Trophoblast cell (in vitro differentiated cells and primary cell): ENCODE measurements around the gene NUP43.

Experiments
- DNase-seq, 2 donors: peaks; one replicate each; pipeline ENCODE4 v3.0.0-alpha.2; 2016
- H2AFZ ChIP-seq: 2 replicates; pipeline ENCODE4 v1.6.1; 2013; ENCODE audit warnings: low read length, moderate library complexity, mild to moderate bottlenecking; ENCODE audit not compliant: insufficient read depth, poor library complexity
- H2AK5ac ChIP-seq: 2 replicates; pipeline ENCODE4 v1.6.1; 2013; ENCODE audit warnings: mild to moderate bottlenecking, low read length
- H2BK120ac ChIP-seq: 2 replicates; pipeline ENCODE4 v1.6.1; 2013; ENCODE audit warnings: low read length, mild to moderate bottlenecking, moderate library complexity; ENCODE audit not compliant: insufficient read depth, poor library complexity
- H2BK12ac ChIP-seq: 2 replicates; pipeline ENCODE4 v1.6.1; 2013; ENCODE audit warnings: mild to moderate bottlenecking, low read length, moderate library complexity
- H2BK5ac ChIP-seq: 2 replicates; pipeline ENCODE4 v1.6.1; 2013; ENCODE audit warnings: low read length, low read depth, moderate library complexity, mild to moderate bottlenecking; ENCODE audit not compliant: poor library complexity
- H3K14ac ChIP-seq: 2 replicates; pipeline ENCODE4 v1.6.1; 2013; ENCODE audit warnings: mild to moderate bottlenecking, low read length
- H3K18ac ChIP-seq: 2 replicates; pipeline ENCODE4 v1.6.1; 2013; ENCODE audit warnings: mild to moderate bottlenecking, low read length
- H3K23ac ChIP-seq: 2 replicates; pipeline ENCODE4 v1.6.1; 2013; ENCODE audit warnings: low read length
- H3K27ac ChIP-seq: 2 replicates; pipeline ENCODE4 v1.5.1; 2013; ENCODE audit warnings: low read depth, mild to moderate bottlenecking, inconsistent platforms, low read length, moderate library complexity
- H3K27me3 ChIP-seq: 2 replicates; pipeline ENCODE4 v1.6.1; 2013; ENCODE audit warnings: inconsistent platforms, mild to moderate bottlenecking, low read length, moderate library complexity; ENCODE audit not compliant: insufficient read depth
- H3K36me3 ChIP-seq, 2 experiments: 1 replicate in 1 of 2; 2 replicates in 1 of 2; pipeline ENCODE4 v1.6.1; 2013; ENCODE audit warnings: low read length in 2 of 2, mild to moderate bottlenecking in 2 of 2, moderate library complexity in 1 of 2; ENCODE audit not compliant: insufficient read depth in 2 of 2, control insufficient read depth in 1 of 2
- H3K4ac ChIP-seq: 2 replicates; pipeline ENCODE4 v1.6.1; 2013; ENCODE audit warnings: low read depth, mild to moderate bottlenecking, low read length, moderate library complexity
- H3K4me1 ChIP-seq, 2 experiments: 1 replicate in 1 of 2; 2 replicates in 1 of 2; pipeline ENCODE4 v1.6.1; 2013; ENCODE audit warnings: low read length in 2 of 2, mild to moderate bottlenecking in 2 of 2, moderate library complexity in 1 of 2; ENCODE audit not compliant: insufficient read depth in 2 of 2, control insufficient read depth in 1 of 2
- H3K4me2 ChIP-seq: 2 replicates; pipeline ENCODE4 v1.6.1; 2013; ENCODE audit warnings: inconsistent platforms, mild to moderate bottlenecking, low read length, moderate library complexity
- H3K4me3 ChIP-seq: 2 replicates; pipeline ENCODE4 v1.5.1; 2013; ENCODE audit warnings: mild to moderate bottlenecking, low read depth, low read length, inconsistent platforms
- H3K79me1 ChIP-seq: one replicate; pipeline ENCODE4 v1.6.1; 2013; ENCODE audit warnings: low read length
- H3K79me2 ChIP-seq: 2 replicates; pipeline ENCODE4 v1.6.1; 2013; ENCODE audit warnings: low read length, mild to moderate bottlenecking; ENCODE audit not compliant: control insufficient read depth, insufficient read depth, poor library complexity
- H3K9ac ChIP-seq: 2 replicates; pipeline ENCODE4 v1.6.1; 2013; ENCODE audit warnings: mild to moderate bottlenecking, low read length
- H3K9me3 ChIP-seq: 2 replicates; pipeline ENCODE4 v1.6.1; 2013; ENCODE audit warnings: low read depth, mild to moderate bottlenecking, control low read depth, inconsistent platforms, low read length; ENCODE audit not compliant: insufficient read depth
- H4K12ac ChIP-seq: 2 replicates; pipeline ENCODE4 v1.6.1; 2013; ENCODE audit warnings: low read depth, mild to moderate bottlenecking, low read length, moderate library complexity
- H4K8ac ChIP-seq: 2 replicates; pipeline ENCODE4 v1.6.1; 2013; ENCODE audit warnings: low read depth, mild to moderate bottlenecking, low read length, moderate library complexity
- H4K91ac ChIP-seq: one replicate; pipeline ENCODE4 v1.6.1; 2013; ENCODE audit warnings: low read depth, mild to moderate bottlenecking, low read length, moderate library complexity
- WGBS: extraction: QIAGEN DNeasy Blood & Tissue Kit; methylation state at CpG from one replicate; pipeline ENCODE4 v1.1.7; 2013; ENCODE audit warnings: missing lambda C conversion rate; ENCODE audit not compliant: insufficient read length, insufficient coverage; ENCODE audit errors: extremely low coverage; 5-methylcytosine and 5-hydroxymethylcytosine counted together

The NUP43 gene

DNA sequence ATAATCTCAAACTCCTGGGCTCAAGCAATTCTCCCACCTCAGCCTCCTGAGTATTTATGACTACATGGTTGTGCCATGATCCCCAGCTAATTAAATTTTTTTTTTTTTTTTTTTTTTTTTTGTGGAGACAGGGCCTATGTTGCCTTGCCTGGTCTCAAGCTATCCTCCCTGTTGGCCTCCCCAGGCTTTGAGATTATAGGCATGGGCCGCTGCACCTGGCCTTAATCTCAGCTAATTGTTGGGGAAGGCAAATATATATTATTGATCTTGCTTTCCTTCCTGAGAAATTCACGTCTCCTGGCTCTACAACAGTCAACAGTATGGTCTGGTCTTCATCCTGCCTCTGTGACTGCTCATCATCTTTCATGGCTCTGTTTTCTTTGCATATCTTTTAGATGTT is 23.3 kb upstream of the NUP43 start:
- Histone ChIP-seq H3K4ac (no peak overlapping the region), H4K91ac (no peak overlapping the region), H4K12ac (no peak overlapping the region), H2BK120ac (no peak overlapping the region), H3K27me3 (no peaks in the 10 kb centered on the region), H3K79me1 (no peaks in the 10 kb centered on the region), H3K14ac (no peak overlapping the region), H3K4me2 (no peak overlapping the region), H2AK5ac (no peak overlapping the region), H3K9ac (no peak overlapping the region), H3K27ac (no peak overlapping the region), H3K79me2 (peaks cover 2% of the 10 kb centered on the region), H3K18ac (no peak overlapping the region), H2BK12ac (no peak overlapping the region), H3K4me3 (no peak overlapping the region), H3K36me3 (peaks cover 16 to 22% of the 10 kb centered on the region in 2 experiments), H2BK5ac (no peak overlapping the region), H3K4me1 (no peaks in the 10 kb centered on the region), H3K9me3 (no peaks in the 10 kb centered on the region), H4K8ac (no peak overlapping the region), H3K23ac (no peak overlapping the region), H2AFZ (no peak overlapping the region)
- WGBS = no CpG with 5 or more reads among the region's 2 CpGs
- DNase-seq = no peak

DNA sequence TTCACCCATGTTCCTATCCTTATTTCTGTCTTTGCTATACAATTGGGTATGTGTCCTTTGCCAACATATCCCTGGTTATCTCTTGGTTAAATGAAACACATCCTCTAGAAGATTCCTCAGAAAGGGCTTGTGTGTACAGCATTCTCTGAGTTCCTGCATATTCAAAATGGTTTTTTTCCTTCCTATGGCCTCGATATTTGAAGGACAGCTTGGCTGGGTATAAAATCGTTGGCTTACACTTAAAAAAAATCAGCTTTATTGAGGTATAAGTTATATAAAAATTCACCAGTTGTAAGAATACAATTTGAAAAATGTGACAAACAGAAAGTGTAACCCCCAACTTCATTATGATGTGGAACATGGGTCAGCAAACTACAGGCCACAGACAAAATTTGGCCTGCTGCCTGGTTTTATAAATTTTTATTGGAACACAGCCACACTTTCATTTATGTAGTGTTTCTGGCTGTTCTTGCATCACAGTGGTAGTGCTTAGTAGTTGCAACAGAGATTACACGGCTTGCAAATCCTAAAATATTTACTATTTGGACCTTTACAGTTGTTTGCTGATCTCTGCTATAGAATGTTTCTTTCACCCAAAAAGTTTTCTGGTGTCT is 19.9 kb upstream of the NUP43 start:
- no peaks in the 10 kb centered on the region for H3K79me1 ChIP-seq

DNA sequence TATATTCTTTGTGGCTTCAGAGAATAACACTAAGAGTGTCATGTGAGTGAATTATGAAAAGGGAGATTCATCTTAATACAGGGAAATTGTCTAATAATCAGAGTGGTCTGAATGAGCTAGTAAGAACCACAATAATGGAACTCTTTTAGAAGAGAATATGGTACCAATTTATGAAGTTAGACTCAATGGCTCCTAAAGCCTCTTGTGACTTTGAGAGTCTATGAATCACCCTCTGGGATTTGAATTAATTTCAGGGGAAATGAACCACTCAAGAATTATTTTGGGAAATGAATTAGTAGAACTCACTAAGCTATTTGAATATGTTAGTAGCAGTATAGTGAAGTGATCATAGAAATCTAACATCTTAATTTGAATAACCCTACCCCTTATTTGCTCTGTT is 17.5 kb upstream of the NUP43 start:
- no peak overlapping the region for H2BK5ac ChIP-seq
- H3K27ac ChIP-seq = no peak overlapping the region
- no peaks in the 10 kb centered on the region for H3K79me1 ChIP-seq
- H3K4ac ChIP-seq = no peak overlapping the region
- peaks cover 4 to 6% of the 10 kb centered on the region in 2 experiments for H3K36me3 ChIP-seq
- no peak overlapping the region for H2BK120ac ChIP-seq
- H3K27me3 ChIP-seq = no peaks in the 10 kb centered on the region
- H2AFZ ChIP-seq = no peak overlapping the region
- no peak overlapping the region for H3K9ac ChIP-seq
- no peaks in the 10 kb centered on the region for H3K9me3 ChIP-seq
- peaks cover 4% of the 10 kb centered on the region for H3K79me2 ChIP-seq
- H4K8ac ChIP-seq = no peak overlapping the region
- H3K14ac ChIP-seq = no peak overlapping the region
- no peak overlapping the region for H3K4me3 ChIP-seq
- no peak overlapping the region for H4K91ac ChIP-seq
- H3K4me2 ChIP-seq = no peak overlapping the region
- no peaks in the 10 kb centered on the region for H3K4me1 ChIP-seq
- no peak overlapping the region for H3K23ac ChIP-seq
- H4K12ac ChIP-seq = no peak overlapping the region
- no peak overlapping the region for H2AK5ac ChIP-seq
- H3K18ac ChIP-seq = no peak overlapping the region
- H2BK12ac ChIP-seq = no peak overlapping the region
- no peak for DNase-seq

More for the DNA sequence above, 19.9 kb upstream of the NUP43 start:
- no peaks in the 10 kb centered on the region for H3K4me1 ChIP-seq
- no peak overlapping the region for H4K91ac ChIP-seq
- no peak overlapping the region for H2AK5ac ChIP-seq
- H4K8ac ChIP-seq = no peak overlapping the region
- H2BK12ac ChIP-seq = no peak overlapping the region
- H2BK120ac ChIP-seq = no peak overlapping the region
- H4K12ac ChIP-seq = no peak overlapping the region
- H3K9ac ChIP-seq = no peak overlapping the region
- no CpG with 5 or more reads among the region's 3 CpGs for WGBS
- H3K79me2 ChIP-seq = peaks cover 4% of the 10 kb centered on the region
- H3K23ac ChIP-seq = no peak overlapping the region
- H3K4me2 ChIP-seq = no peak overlapping the region
- no peak overlapping the region for H3K27ac ChIP-seq
- no peak overlapping the region for H2AFZ ChIP-seq
- H3K14ac ChIP-seq = no peak overlapping the region
- H3K27me3 ChIP-seq = no peaks in the 10 kb centered on the region
- no peak for DNase-seq
- no peak overlapping the region for H3K4me3 ChIP-seq
- no peaks in the 10 kb centered on the region for H3K9me3 ChIP-seq
- no peak overlapping the region for H3K4ac ChIP-seq
- peaks cover 4% of the 10 kb centered on the region in 2 experiments for H3K36me3 ChIP-seq
- H2BK5ac ChIP-seq = no peak overlapping the region
- H3K18ac ChIP-seq = no peak overlapping the region

DNA sequence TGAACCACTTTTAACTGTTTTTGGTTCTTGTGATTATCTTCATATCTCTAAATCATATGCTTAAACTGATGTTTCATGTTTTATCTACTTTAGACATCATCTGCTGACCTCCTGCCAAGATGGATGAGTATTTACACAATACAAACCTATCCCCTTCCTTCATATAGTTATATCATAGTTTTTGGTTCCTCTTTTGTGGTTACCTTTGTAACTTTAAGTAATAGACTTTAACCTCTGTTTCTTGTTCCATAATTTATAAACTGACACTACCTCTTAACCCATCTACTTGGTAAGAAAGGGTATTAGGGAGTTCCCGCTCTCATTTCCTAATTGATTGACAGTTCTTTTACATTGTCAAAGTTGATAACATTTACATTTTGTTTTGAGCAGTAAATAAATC is 15.1 kb upstream of the NUP43 start:
- Histone ChIP-seq H3K27ac (no peak overlapping the region), H2BK120ac (no peak overlapping the region), H3K79me2 (peaks cover 2% of the 10 kb centered on the region), H3K4me3 (no peak overlapping the region), H2AK5ac (no peak overlapping the region), H3K18ac (no peak overlapping the region), H4K12ac (no peak overlapping the region), H3K79me1 (no peaks in the 10 kb centered on the region), H2BK5ac (no peak overlapping the region), H3K4me1 (no peaks in the 10 kb centered on the region), H3K14ac (no peak overlapping the region), H3K4ac (no peak overlapping the region), H2AFZ (no peak overlapping the region), H3K9ac (no peak overlapping the region), H3K23ac (no peak overlapping the region), H3K27me3 (no peaks in the 10 kb centered on the region), H3K9me3 (no peaks in the 10 kb centered on the region), H3K4me2 (no peak overlapping the region), H4K91ac (no peak overlapping the region), H4K8ac (no peak overlapping the region), H2BK12ac (no peak overlapping the region), H3K36me3 (peaks cover 2 to 6% of the 10 kb centered on the region in 2 experiments)
- WGBS = no CpG with 5 or more reads among the region's 1 CpG
- no peak for DNase-seq
